Spleen (tissue), 11 donors: ENCODE results near the gene LYRM7. TPM values are rescaled to one million over a fixed set of nuclear protein-coding genes. Genes with fewer than 3 reads are reported as not detected.
A peak's percentile ranks its signal among the peaks of the same experiment; 100 is the strongest.

Experiments used
- DNase-seq: peaks from one replicate; pipeline ENCODE4 v3.0.0-alpha.2; 2020
- H3K27ac ChIP-seq, 8 donors: fragments of 200-600 bp; sonication (generic) in 7 of 8; 1 replicate in 4 of 8; 2 replicates in 4 of 8; pipeline versions ENCODE4 v1.5.0 to v1.8.0; 2016 to 2021; ENCODE audit warnings: inconsistent platforms in 4 of 8, mild to moderate bottlenecking in 4 of 8, moderate library complexity in 1 of 8
- H3K27me3 ChIP-seq, 7 donors: fragments of 200-600 bp; sonication (generic) in 6 of 7; replicated peaks in 1 of 7; 1 replicate in 4 of 7; 2 replicates in 3 of 7; pipeline versions ENCODE4 v1.5.0 to v1.8.0; 2016 to 2021; ENCODE audit warnings: inconsistent platforms in 3 of 7, mild to moderate bottlenecking in 1 of 7
- H3K36me3 ChIP-seq, 6 donors: fragments of 200-600 bp; sonication (generic) in 5 of 6; 1 replicate in 4 of 6; 2 replicates in 2 of 6; pipeline versions ENCODE4 v1.5.0 to v1.8.0; 2016 to 2021; ENCODE audit warnings: inconsistent platforms in 2 of 6
- H3K4me1 ChIP-seq, 6 donors: fragments of 200-600 bp; sonication (generic) in 5 of 6; 1 replicate in 3 of 6; 2 replicates in 3 of 6; pipeline versions ENCODE4 v1.5.0 to v1.8.0; 2016 to 2021; ENCODE audit warnings: inconsistent platforms in 3 of 6
- H3K4me3 ChIP-seq, 8 donors: fragments of 200-600 bp; sonication (generic) in 7 of 8; 1 replicate in 4 of 8; 2 replicates in 4 of 8; pipeline versions ENCODE4 v1.5.0 to v1.8.0; 2016 to 2021; ENCODE audit warnings: inconsistent platforms in 4 of 8, mild to moderate bottlenecking in 4 of 8, moderate library complexity in 2 of 8
- H3K9me3 ChIP-seq, 8 donors: fragments of 200-600 bp; sonication (generic) in 7 of 8; 1 replicate in 4 of 8; 2 replicates in 4 of 8; pipeline versions ENCODE4 v1.5.0 to v1.8.0; 2016 to 2021; ENCODE audit warnings: inconsistent platforms in 4 of 8
- CTCF ChIP-seq, 11 experiments: fragments of 200-600 bp in 7 of 11; fragments of 450-650 bp in 4 of 11; sonication (generic) in 4 of 11; IDR thresholded peaks in 8 of 11; conservative IDR thresholded peaks in 3 of 11; 1 replicate in 7 of 11; 2 replicates in 4 of 11; pipeline versions ENCODE4 v1.4.0 to v1.8.0; 2016 to 2021; ENCODE audit warnings: antibody characterized with exemption in 11 of 11, inconsistent platforms in 4 of 11, mild to moderate bottlenecking in 1 of 11
- POLR2A ChIP-seq, 3 donors: fragments of 450-650 bp; IDR thresholded peaks; one replicate each; pipeline ENCODE4 v1.5.1; 2017; ENCODE audit warnings: antibody characterized with exemption in 3 of 3, mild to moderate bottlenecking in 1 of 3
- POLR2AphosphoS5 ChIP-seq, 3 donors: sonication (generic); formaldehyde crosslinking; IDR thresholded peaks; one replicate each; pipeline ENCODE4 v1.5.1; 2017; ENCODE audit warnings: antibody characterized with exemption in 3 of 3
- WGBS, 5 donors: extraction: QIAGEN DNeasy Blood & Tissue Kit in 3 of 5; methylation state at CpG; one replicate each; pipeline versions ENCODE4 v1.1.5 to v1.1.7; 2013 to 2018; 5-methylcytosine and 5-hydroxymethylcytosine counted together
- intact Hi-C: fragments of 100-400 bp; cut with DNase I; formaldehyde crosslinking; loops from one replicate; pipeline ENCODE4 v1.15.0; 2023; ENCODE audit warnings: low total_unique reads
- polyA plus RNA-seq, 3 donors: library from polyadenylated mRNA; stranded (reverse); fragments of 200-250 nt; gene quantifications; one replicate each; pipeline ENCODE4 v1.2.1, GENCODE V29; 2013
- total RNA-seq, 7 donors: library from RNA; depleted of rRNA in 3 of 7; stranded (reverse); fragments of >200 nt in 3 of 7; fragmentation: NEBNext Ultra II Directional in 4 of 7; extraction: Animal tissue kit (Norgen Biotek cat#: 25700) in 4 of 7; gene quantifications; one replicate each; pipeline versions ENCODE4 v1.1.0 to v1.2.1, GENCODE V29; 2016 to 2021
- donor health status: healthy with polysubstance abuse.
- donor health status: DM: no; HTN: no; CAD: no; lungs with moderate emphysema.
- donor health status: DM: no; HTN: no; CAD: no.
- donor health status: Bipolar disorder and iron deficiency.
- donor health status: healthy.
- donor health status: DM: no; HTN: no; CAD: no.
- donor health status: DM: yes; HTN: yes; CAD: no.

Gene LYRM7
- total and polyA plus RNA-seq, 10 donors: 3.2 to 13.3 (median 9.0) TPM

- no peaks in the 10 kb centered on the region for H3K27me3 ChIP-seq
- H3K4me1 ChIP-seq: peaks cover 12 to 69% (median 35%) of the 10 kb centered on the region in 6 donors
- H3K36me3 ChIP-seq: no peaks in the 10 kb centered on the region
- no peak for DNase-seq
- H3K9me3 ChIP-seq: no peaks in the 10 kb centered on the region
- TF ChIP-seq POLR2A (IDR thresholded peaks at IDR 0.05): no peak
- no peak for TF ChIP-seq CTCF (IDR thresholded peaks at IDR 0.05 in 8 of 11, conservative IDR thresholded peaks at IDR 0.05 in 3 of 11)
- no peak for TF ChIP-seq POLR2AphosphoS5 (IDR thresholded peaks at IDR 0.05)
- 88 to 98% (median 92%) methylated on average over 2 of the region's 2 CpGs for WGBS, 5 donors
- intact Hi-C loops: no loop called here
- no peak overlapping the region for H3K4me3 ChIP-seq
- no peak overlapping the region for H3K27ac ChIP-seq
Observed at GRCh38 chr5:131226899-131227298, 56.2 kb downstream of the LYRM7 start.

DNA sequence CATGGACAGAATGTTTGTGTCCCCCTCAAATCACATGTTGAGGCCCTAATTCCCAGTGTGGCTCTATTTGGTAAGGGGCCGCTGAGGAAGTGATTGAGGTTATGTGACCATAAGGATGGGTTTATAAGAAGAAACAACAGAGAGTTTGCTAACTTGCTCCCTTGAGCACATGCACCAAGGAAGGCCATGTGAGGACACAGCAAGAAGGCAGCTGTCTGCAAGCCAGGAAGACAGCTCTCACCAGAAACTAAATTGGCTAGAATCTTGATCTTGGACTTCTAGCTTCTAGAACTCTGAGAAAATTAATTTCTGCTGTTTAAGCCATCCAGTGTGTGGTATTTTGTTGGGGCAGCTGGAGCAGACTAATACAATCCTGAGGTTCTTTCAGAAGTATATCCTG lies 57.9 kb downstream of the LYRM7 start:
- Histone ChIP-seq H3K9me3 (no peaks in the 10 kb centered on the region), H3K36me3 (no peaks in the 10 kb centered on the region), H3K4me1 (peaks cover 11 to 54% (median 31%) of the 10 kb centered on the region in 6 donors), H3K4me3 (no peak overlapping the region), H3K27ac (no peak overlapping the region), H3K27me3 (no peaks in the 10 kb centered on the region)
- intact Hi-C loops: no loop called here
- 71 to 86% (median 82%) methylated on average over 1 of the region's 1 CpG for WGBS, 5 donors
- no peak for DNase-seq
- no peak for TF ChIP-seq POLR2AphosphoS5 (IDR thresholded peaks at IDR 0.05)
- TF ChIP-seq CTCF (IDR thresholded peaks at IDR 0.05 in 8 of 11, conservative IDR thresholded peaks at IDR 0.05 in 3 of 11): no peak
- TF ChIP-seq POLR2A (IDR thresholded peaks at IDR 0.05): no peak

GRCh38 chr5:131229623-131230022 lies 58.9 kb downstream of the LYRM7 start:
- TF ChIP-seq POLR2A (IDR thresholded peaks at IDR 0.05) (no peak), POLR2AphosphoS5 (IDR thresholded peaks at IDR 0.05) (no peak), CTCF (IDR thresholded peaks at IDR 0.05 in 8 of 11, conservative IDR thresholded peaks at IDR 0.05 in 3 of 11) (no peak)

GRCh38 chr5:131230406-131230805 lies 59.7 kb downstream of the LYRM7 start:
- no peak for DNase-seq
- Histone ChIP-seq H3K4me3 (peak overlapping the region in 1 of 8 donors; percentile 4), H3K9me3 (no peaks in the 10 kb centered on the region), H3K36me3 (no peaks in the 10 kb centered on the region), H3K27me3 (no peaks in the 10 kb centered on the region), H3K4me1 (peaks cover 0 to 36% (median 14%) of the 10 kb centered on the region in 6 donors), H3K27ac (no peak overlapping the region)
- TF ChIP-seq POLR2A (IDR thresholded peaks at IDR 0.05): no peak
- no peak for TF ChIP-seq CTCF (IDR thresholded peaks at IDR 0.05 in 8 of 11, conservative IDR thresholded peaks at IDR 0.05 in 3 of 11)
- TF ChIP-seq POLR2AphosphoS5 (IDR thresholded peaks at IDR 0.05): no peak
- WGBS, 5 donors: 73 to 84% (median 81%) methylated on average over 5 of the region's 5 CpGs
- intact Hi-C loops: no loop called here

More at GRCh38 chr5:131229623-131230022, 58.9 kb downstream of the LYRM7 start:
- H3K27me3 ChIP-seq: no peaks in the 10 kb centered on the region
- H3K36me3 ChIP-seq: no peaks in the 10 kb centered on the region
- no peaks in the 10 kb centered on the region for H3K9me3 ChIP-seq
- intact Hi-C loops: no loop called here
- 63 to 84% (median 79%) methylated on average over 4 of the region's 4 CpGs for WGBS, 5 donors
- H3K4me1 ChIP-seq: peaks cover 4 to 44% (median 21%) of the 10 kb centered on the region in 6 donors
- no peak overlapping the region for H3K27ac ChIP-seq
- H3K4me3 ChIP-seq: no peak overlapping the region
- no peak for DNase-seq
